VCaP (cell line): ENCODE results near the gene BNIP1.

Source experiments
- H3K27ac ChIP-seq: fragments of 450-650 bp; 2 replicates; pipeline ENCODE4 v1.5.1; 2017
- CTCF ChIP-seq: fragments of 450-650 bp; conservative IDR thresholded peaks from 2 replicates; pipeline ENCODE4 v1.5.1; 2017; ENCODE audit warnings: mild to moderate bottlenecking, moderate library complexity

Gene BNIP1

GRCh38 chr5:173165177-173166016 lies 21.1 kb downstream of the BNIP1 start:
- TF ChIP-seq CTCF: no peak
- no peak overlapping the region for H3K27ac ChIP-seq

- no peak overlapping the region for H3K27ac ChIP-seq
- no peak for TF ChIP-seq CTCF
These were observed 27.8 kb downstream of the BNIP1 start for GRCh38 chr5:173172166-173172565.

GRCh38 chr5:173175523-173175922 lies 31.2 kb downstream of the BNIP1 start:
- TF ChIP-seq CTCF: no peak
- H3K27ac ChIP-seq: no peak overlapping the region

- no peak overlapping the region for H3K27ac ChIP-seq
These were observed 34.1 kb downstream of the BNIP1 start for GRCh38 chr5:173178369-173178910.

GRCh38 chr5:173180331-173180730 lies 36.0 kb downstream of the BNIP1 start:
- no peak for TF ChIP-seq CTCF
- H3K27ac ChIP-seq: no peak overlapping the region

More at GRCh38 chr5:173178369-173178910, 34.1 kb downstream of the BNIP1 start:
- no peak for TF ChIP-seq CTCF

GRCh38 chr5:173187054-173187743 lies 42.9 kb downstream of the BNIP1 start:
- H3K27ac ChIP-seq: no peak overlapping the region
- peak; percentile 20; the same call in 1 of the 2 replicates for TF ChIP-seq CTCF

- no peak for TF ChIP-seq CTCF
- H3K27ac ChIP-seq: no peak overlapping the region
These were observed 43.9 kb downstream of the BNIP1 start for GRCh38 chr5:173188280-173188679.
